ENCODE measurements around the gene STRA8.

DNA sequence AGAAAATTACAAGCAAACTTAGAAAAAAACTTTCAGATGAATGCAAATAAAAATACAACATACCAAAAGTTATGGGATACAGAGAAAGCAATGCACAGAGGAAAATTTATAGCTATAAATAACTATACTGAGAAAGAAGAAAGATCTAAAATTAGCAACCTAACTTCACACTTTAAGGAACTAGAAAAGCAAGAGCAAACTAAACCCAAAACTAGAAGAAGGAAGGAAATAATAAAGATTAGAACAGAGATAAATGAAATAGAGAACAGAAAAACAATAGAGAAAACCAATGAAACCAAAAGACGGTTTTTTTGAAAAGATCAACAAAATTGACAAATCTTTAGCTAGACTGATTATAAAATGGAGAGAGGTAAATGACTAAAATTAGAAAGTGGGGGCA is 9.6 kb upstream of the STRA8 start:
- TF ChIP-seq, protein P1, sequence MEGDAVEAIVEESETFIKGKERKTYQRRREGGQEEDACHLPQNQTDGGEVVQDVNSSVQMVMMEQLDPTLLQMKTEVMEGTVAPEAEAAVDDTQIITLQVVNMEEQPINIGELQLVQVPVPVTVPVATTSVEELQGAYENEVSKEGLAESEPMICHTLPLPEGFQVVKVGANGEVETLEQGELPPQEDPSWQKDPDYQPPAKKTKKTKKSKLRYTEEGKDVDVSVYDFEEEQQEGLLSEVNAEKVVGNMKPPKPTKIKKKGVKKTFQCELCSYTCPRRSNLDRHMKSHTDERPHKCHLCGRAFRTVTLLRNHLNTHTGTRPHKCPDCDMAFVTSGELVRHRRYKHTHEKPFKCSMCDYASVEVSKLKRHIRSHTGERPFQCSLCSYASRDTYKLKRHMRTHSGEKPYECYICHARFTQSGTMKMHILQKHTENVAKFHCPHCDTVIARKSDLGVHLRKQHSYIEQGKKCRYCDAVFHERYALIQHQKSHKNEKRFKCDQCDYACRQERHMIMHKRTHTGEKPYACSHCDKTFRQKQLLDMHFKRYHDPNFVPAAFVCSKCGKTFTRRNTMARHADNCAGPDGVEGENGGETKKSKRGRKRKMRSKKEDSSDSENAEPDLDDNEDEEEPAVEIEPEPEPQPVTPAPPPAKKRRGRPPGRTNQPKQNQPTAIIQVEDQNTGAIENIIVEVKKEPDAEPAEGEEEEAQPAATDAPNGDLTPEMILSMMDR (optimal IDR thresholded peaks at IDR 0.05 in 1 of 3, IDR thresholded peaks at IDR 0.05 in 1 of 3, conservative IDR thresholded peaks at IDR 0.05 in 1 of 3; ENCODE audit: extremely low read depth in 1 of 3, insufficient read depth in 2 of 3, low read length in 3 of 3), result no peak
- no peak for TF ChIP-seq EZH2 (IDR thresholded peaks at IDR 0.05; ENCODE audit: low read length)
